A549 treated with RU486 at 1 μM for 4 hours (cell line): ENCODE measurements around the gene UQCRHL. TPM values are rescaled to one million over a fixed set of nuclear protein-coding genes. Genes with fewer than 3 reads are reported as not detected.

Experiments used
- total RNA-seq: library from RNA; stranded (reverse); fragments of 200-300 nt; extraction: Qiagen RNA extraction; gene quantifications from 5 replicates; pipeline ENCODE4 v1.2.3, GENCODE V29; 2022; ENCODE audit warnings: low read depth

Gene UQCRHL
- total RNA-seq, result 5.8 to 9.1 TPM (median 7.7 TPM) in 5 replicates

DNA sequence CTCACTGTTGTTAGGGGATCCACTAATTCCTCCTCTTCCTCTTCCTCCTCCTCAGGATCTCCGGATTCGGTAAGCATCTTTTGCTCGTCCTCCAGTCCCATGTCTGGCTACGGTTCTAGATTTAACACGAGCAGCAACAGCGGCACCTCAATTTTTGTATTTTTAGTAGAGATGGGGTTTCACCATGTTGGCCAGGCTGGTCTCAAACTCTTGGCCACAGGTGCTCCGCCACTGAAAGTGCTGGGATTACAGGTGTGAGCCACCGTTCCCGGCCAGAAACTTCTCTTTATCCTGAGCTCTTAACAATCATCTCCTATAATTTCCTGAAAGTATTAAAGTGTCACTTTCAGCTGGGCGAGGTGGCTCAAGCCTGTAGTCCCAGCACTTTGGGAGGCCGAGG lies at the start of gene UQCRHL:
Gene UQCRHL (minus strand): TSS at position 101 of the 400 bp plus-strand sequence. CDS start 0 bp downstream, at position 101.

DNA sequence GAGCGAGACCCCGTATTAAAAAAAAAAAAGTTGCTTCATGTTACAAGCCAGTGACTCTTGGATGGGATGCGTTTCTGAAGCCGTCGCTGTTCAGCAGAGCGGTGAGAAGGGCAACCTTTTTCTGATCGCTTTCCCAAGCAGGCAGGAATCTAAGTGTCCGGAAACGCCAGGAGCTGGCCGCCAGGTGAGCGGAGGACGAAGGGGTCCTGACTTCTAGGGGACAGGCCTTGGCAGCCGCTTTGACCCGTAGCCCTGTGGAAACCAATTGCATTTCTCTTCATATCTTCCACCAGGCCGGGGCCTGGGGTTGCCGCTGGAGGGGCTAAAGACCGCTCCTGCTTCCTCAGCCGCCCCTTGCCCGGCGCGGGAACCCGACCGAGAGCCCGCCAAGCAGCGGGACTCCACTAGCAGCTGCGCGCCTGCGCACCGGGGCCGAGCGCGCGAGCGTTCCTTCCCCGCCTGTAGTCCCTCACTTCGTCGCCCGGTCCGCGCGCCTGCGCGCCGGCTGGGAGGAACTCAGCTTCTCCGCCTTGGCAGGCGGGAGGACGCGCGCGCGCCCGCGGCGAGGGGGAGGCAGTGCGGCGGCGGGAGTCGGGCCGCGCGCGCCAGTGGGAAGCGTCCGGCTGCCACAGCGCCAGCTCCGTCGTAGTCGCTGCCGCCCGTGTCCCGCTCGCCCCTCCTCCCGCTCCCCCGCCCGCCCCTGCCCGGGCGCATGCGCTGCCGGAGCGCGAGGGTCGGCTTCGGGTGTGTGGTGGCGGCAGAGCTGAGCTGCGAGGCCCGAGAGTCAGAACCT lies 39.8 kb upstream of the UQCRHL start, which contains the start of gene SPEN:
Gene SPEN (plus strand): TSS at position 608 of the 793 bp plus-strand sequence. CDS start 361 bp downstream, outside the sequence.

DNA sequence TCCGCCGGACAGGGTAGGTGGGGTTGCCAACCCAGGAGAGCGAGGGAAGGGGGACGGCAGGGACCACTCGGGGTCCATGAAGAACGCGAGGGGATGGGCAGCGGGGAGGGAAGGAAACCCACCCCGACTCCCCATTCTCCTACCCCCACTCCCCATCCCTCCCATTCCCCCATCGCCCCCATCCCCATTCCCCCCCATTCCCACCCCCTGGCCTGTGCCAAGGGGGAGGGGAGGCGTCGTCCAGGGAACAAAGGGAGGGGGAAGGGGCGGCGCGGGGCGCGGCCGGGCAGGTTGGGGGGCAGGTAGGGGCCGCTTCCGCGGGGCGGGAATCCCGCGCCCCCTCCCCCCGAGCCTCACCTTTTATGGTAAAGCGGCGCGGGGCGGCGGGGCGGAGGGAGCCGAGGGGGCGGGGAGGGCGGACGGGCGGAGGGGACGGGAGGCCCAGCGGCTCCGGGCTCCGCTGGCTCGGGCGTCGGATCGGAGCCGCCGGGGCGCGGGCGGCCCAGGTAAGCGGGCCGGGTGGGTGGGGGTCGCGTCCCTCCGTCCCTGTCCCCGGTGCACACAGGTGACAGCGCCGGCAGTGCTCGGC lies 49.0 kb downstream of the UQCRHL start, which contains the start of gene FBLIM1:
Gene FBLIM1 (plus strand): TSS at position 453 of the 589 bp plus-strand sequence. CDS start 6,189 bp downstream, outside the sequence.

Other genes with a start within 250 kb of the UQCRHL start
- 5.5 to 8.2 TPM (median 7.2 TPM) in 5 replicates for gene AGMAT, start 222.6 kb downstream of the UQCRHL start, total RNA-seq
- 7.6 to 10.0 TPM (median 9.3 TPM) in 5 replicates for gene DDI2, start 190.2 kb downstream of the UQCRHL start, total RNA-seq
- gene PLEKHM2, start 123.3 kb downstream of the UQCRHL start, total RNA-seq, result 20.5 to 30.5 TPM (median 26.1 TPM) in 5 replicates
- gene SLC25A34, start 71.4 kb downstream of the UQCRHL start, total RNA-seq, result 0.09 to 0.60 TPM (median 0.25 TPM) in 5 replicates
- gene TMEM82, start 65.2 kb downstream of the UQCRHL start, total RNA-seq, result not detected in 5 replicates
- 21.1 to 33.5 TPM (median 26.3 TPM) in 5 replicates for gene FBLIM1, start 48.9 kb downstream of the UQCRHL start, total RNA-seq
- gene SPEN, start 40.1 kb upstream of the UQCRHL start, total RNA-seq, result 38.7 to 41.6 TPM (median 40.3 TPM) in 5 replicates
- 9.7 to 15.8 TPM (median 12.1 TPM) in 5 replicates for gene ZBTB17, start 168.5 kb upstream of the UQCRHL start, total RNA-seq
- not detected in 5 replicates for gene SRARP, start 196.6 kb upstream of the UQCRHL start, total RNA-seq
- gene HSPB7, start 210.4 kb upstream of the UQCRHL start, total RNA-seq, result not detected in 5 replicates
- gene CLCNKA, start 214.4 kb upstream of the UQCRHL start, total RNA-seq, result 0.05 to 0.19 TPM in 2 of 5 replicates, not detected in the others
- gene CLCNKB, start 236.1 kb upstream of the UQCRHL start, total RNA-seq, result 0.07 to 0.08 TPM in 2 of 5 replicates, not detected in the others